Hepatocyte (in vitro differentiated cells): Measurements from ENCODE around the gene PTPRM. TPM values are rescaled to one million over a fixed set of nuclear protein-coding genes. Genes with fewer than 3 reads are reported as not detected.
A peak's percentile ranks its signal among the peaks of the same experiment; 100 is the strongest.

Experiments used
- DNase-seq: peaks from one replicate; pipeline ENCODE4 v3.0.0-alpha.2; 2016; ENCODE audit warnings: low spot score
- H2AFZ ChIP-seq: fragments of 200-600 bp; sonication (generic); 2 replicates; pipeline ENCODE4 v1.6.0; 2016; ENCODE audit warnings: antibody characterized with exemption, mild to moderate bottlenecking
- H3K27ac ChIP-seq: fragments of 200-600 bp; sonication (generic); 2 replicates; pipeline ENCODE4 v1.5.1; 2016; ENCODE audit warnings: mild to moderate bottlenecking
- H3K27me3 ChIP-seq: fragments of 200-600 bp; sonication (generic); 2 replicates; pipeline ENCODE4 v1.6.1; 2016
- H3K36me3 ChIP-seq: fragments of 200-600 bp; sonication (generic); replicated peaks from 2 replicates; pipeline ENCODE4 v1.5.1; 2016; ENCODE audit warnings: low read depth; ENCODE audit not compliant: insufficient read depth
- H3K4me1 ChIP-seq: fragments of 200-600 bp; sonication (generic); 2 replicates; pipeline ENCODE4 v1.5.1; 2016; ENCODE audit warnings: mild to moderate bottlenecking, moderate library complexity; ENCODE audit not compliant: insufficient read depth
- H3K4me2 ChIP-seq: fragments of 200-600 bp; sonication (generic); 2 replicates; pipeline ENCODE4 v1.6.0; 2016
- H3K4me3 ChIP-seq: fragments of 200-600 bp; sonication (generic); 2 replicates; pipeline ENCODE4 v1.5.1; 2016; ENCODE audit warnings: mild to moderate bottlenecking
- H3K79me2 ChIP-seq: fragments of 200-600 bp; sonication (generic); 2 replicates; pipeline ENCODE4 v1.6.0; 2017; ENCODE audit warnings: mild to moderate bottlenecking
- H3K9me2 ChIP-seq: fragments of 200-600 bp; sonication (generic); replicated peaks from 2 replicates; pipeline ENCODE4 v1.6.0; 2017; ENCODE audit warnings: mild to moderate bottlenecking; ENCODE audit not compliant: insufficient read depth
- H3K9me3 ChIP-seq: fragments of 200-600 bp; sonication (generic); 2 replicates; pipeline ENCODE4 v1.5.1; 2016; ENCODE audit warnings: low read depth, mild to moderate bottlenecking
- H4K20me1 ChIP-seq: fragments of 200-600 bp; sonication (generic); 2 replicates; pipeline ENCODE4 v1.6.0; 2016; ENCODE audit warnings: mild to moderate bottlenecking; ENCODE audit not compliant: insufficient read depth, poor library complexity, severe bottlenecking
- CTCF ChIP-seq: fragments of 200-600 bp; sonication (generic); IDR thresholded peaks from 2 replicates; pipeline ENCODE4 v1.5.1; 2016; ENCODE audit warnings: antibody characterized with exemption, mild to moderate bottlenecking; ENCODE audit not compliant: poor library complexity
- EZH2 ChIP-seq: fragments of 200-600 bp; sonication (generic); IDR thresholded peaks from 2 replicates; pipeline ENCODE4 v1.6.1; 2016; ENCODE audit warnings: antibody characterized with exemption, mild to moderate bottlenecking, borderline replicate concordance
- EZH2phosphoT487 ChIP-seq: fragments of 200-600 bp; sonication (generic); IDR thresholded peaks from one replicate; pipeline ENCODE4 v1.6.1; 2018; ENCODE audit warnings: antibody characterized with exemption, mild to moderate bottlenecking, low read depth, moderate library complexity; ENCODE audit not compliant: unreplicated experiment, severe bottlenecking
- WGBS: methylation state at CpG from one replicate; pipeline ENCODE4 v1.1.6; 2016; ENCODE audit warnings: low lambda C conversion rate; ENCODE audit errors: missing lambda C conversion rate; 5-methylcytosine and 5-hydroxymethylcytosine counted together
- polyA plus RNA-seq: library from polyadenylated mRNA; unstranded; fragments of >200 nt; fragmentation: Nextera tagmentation; extraction: Ambion mirVana; gene quantifications from 2 replicates; pipeline ENCODE4 v1.2.1, GENCODE V29; 2016
- total RNA-seq: library from RNA; depleted of rRNA; stranded (reverse); fragments of >200 nt; gene quantifications from 2 replicates; pipeline ENCODE4 v1.2.3, GENCODE V29; 2014

The PTPRM gene
- total and polyA plus RNA-seq, 2 experiments from 2014 or later, result 26.1 to 47.4 TPM

- no peak for TF ChIP-seq EZH2
- TF ChIP-seq CTCF, result no peak
- TF ChIP-seq EZH2phosphoT487, result no peak
- no peaks in the 10 kb centered on the region for H4K20me1 ChIP-seq
- H2AFZ ChIP-seq, result no peak overlapping the region
- H3K27ac ChIP-seq, result no peak overlapping the region
- DNase-seq, result no peak
- no peaks in the 10 kb centered on the region for H3K36me3 ChIP-seq
- no peaks in the 10 kb centered on the region for H3K9me2 ChIP-seq
- no peaks in the 10 kb centered on the region for H3K27me3 ChIP-seq
- H3K9me3 ChIP-seq, result no peaks in the 10 kb centered on the region
- H3K4me3 ChIP-seq, result no peak overlapping the region
- H3K79me2 ChIP-seq, result peaks cover 2% of the 10 kb centered on the region
- no peaks in the 10 kb centered on the region for H3K4me1 ChIP-seq
- 91% methylated on average over 2 of the region's 2 CpGs for WGBS
- no peak overlapping the region for H3K4me2 ChIP-seq
These were observed 220.2 kb downstream of the PTPRM start for GRCh38 chr18:7787339-7787738.

GRCh38 chr18:7789856-7790552, 222.9 kb downstream of the PTPRM start:
- H3K36me3 ChIP-seq, result no peaks in the 10 kb centered on the region
- no peak overlapping the region for H3K4me2 ChIP-seq
- H3K79me2 ChIP-seq, result peaks cover 4% of the 10 kb centered on the region
- H3K9me2 ChIP-seq, result no peaks in the 10 kb centered on the region
- peak; percentile 57 for TF ChIP-seq CTCF
- no peak for TF ChIP-seq EZH2
- WGBS, result 50% methylated on average over 5 of the region's 5 CpGs
- no peaks in the 10 kb centered on the region for H3K4me1 ChIP-seq
- no peaks in the 10 kb centered on the region for H3K9me3 ChIP-seq
- no peak overlapping the region for H2AFZ ChIP-seq
- H3K4me3 ChIP-seq, result no peak overlapping the region
- no peaks in the 10 kb centered on the region for H4K20me1 ChIP-seq
- no peaks in the 10 kb centered on the region for H3K27me3 ChIP-seq
- no peak overlapping the region for H3K27ac ChIP-seq
- peak; percentile 68 for DNase-seq

- WGBS, result 97% methylated on average over 5 of the region's 5 CpGs
- no peak for DNase-seq
- no peaks in the 10 kb centered on the region for H3K36me3 ChIP-seq
- H3K79me2 ChIP-seq, result peaks cover 2% of the 10 kb centered on the region
- H3K9me3 ChIP-seq, result no peaks in the 10 kb centered on the region
- no peaks in the 10 kb centered on the region for H4K20me1 ChIP-seq
- H3K27me3 ChIP-seq, result no peaks in the 10 kb centered on the region
- no peak overlapping the region for H3K4me2 ChIP-seq
- H3K27ac ChIP-seq, result no peak overlapping the region
- no peak overlapping the region for H3K4me3 ChIP-seq
- H2AFZ ChIP-seq, result no peak overlapping the region
- no peak for TF ChIP-seq EZH2phosphoT487
- TF ChIP-seq CTCF, result no peak
- no peak for TF ChIP-seq EZH2
- H3K4me1 ChIP-seq, result no peaks in the 10 kb centered on the region
- H3K9me2 ChIP-seq, result no peaks in the 10 kb centered on the region
These were observed 226.0 kb downstream of the PTPRM start for GRCh38 chr18:7793100-7793499.
